Measurements from ENCODE around the gene CLIC6.

The CLIC6 gene

DNA sequence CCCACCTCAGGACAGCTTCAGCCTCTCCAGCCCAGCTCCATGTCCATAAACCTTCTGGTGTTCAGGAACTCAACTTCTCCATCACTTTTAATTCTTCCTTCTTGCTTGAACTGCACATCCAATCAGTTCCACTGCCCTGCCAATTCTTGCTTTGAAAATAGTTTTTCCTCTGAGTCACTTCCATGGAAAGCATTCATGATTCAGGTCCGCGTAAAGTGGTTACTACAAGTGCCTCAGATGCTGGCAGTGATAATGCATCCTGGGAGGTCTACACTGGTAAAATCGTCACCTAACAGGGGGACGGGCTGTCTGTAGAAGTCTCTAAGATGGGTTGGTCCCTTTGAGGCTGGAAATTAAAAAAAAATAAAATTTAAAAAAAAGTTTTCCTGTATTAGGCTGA is 27.9 kb upstream of the CLIC6 start:
- DNase-seq (ENCODE audit: low read depth) = peak; percentile 43
- TF ChIP-seq CTCF (conservative IDR thresholded peaks at IDR 0.05; ENCODE audit: low read depth, low read length) = no peak
- H3K4me3 ChIP-seq (ENCODE audit: low read length) = no peak overlapping the region

GRCh38 chr21:34642211-34643075 is 26.4 kb upstream of the CLIC6 start:
- no peak for DNase-seq (ENCODE audit: low read depth)
- TF ChIP-seq CTCF (conservative IDR thresholded peaks at IDR 0.05; ENCODE audit: low read depth, low read length) = no peak
- no peak overlapping the region for H3K4me3 ChIP-seq (ENCODE audit: low read length)

DNA sequence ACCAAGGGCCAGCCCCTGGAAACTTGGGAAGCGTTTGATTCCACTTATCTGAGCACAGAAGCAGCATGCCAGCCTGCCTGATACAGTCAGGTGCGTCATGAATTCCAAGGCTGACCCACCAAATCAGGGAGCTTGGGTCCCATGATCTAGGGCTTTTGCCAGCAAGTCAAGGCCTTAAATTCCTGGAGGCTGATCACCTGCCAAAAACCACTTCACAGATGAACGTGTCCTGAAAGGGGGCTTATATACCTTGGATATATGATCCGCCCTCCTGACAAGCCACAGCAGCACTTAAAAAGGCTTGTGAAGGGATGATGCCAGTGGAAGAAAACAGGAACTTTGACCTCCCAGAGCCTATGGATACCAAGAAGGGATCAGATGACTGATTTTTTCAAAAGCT is 24.0 kb upstream of the CLIC6 start:
- DNase-seq (ENCODE audit: low read depth) = peak; percentile 97
- H3K4me3 ChIP-seq (ENCODE audit: low read length) = no peak overlapping the region
- no peak for TF ChIP-seq CTCF (conservative IDR thresholded peaks at IDR 0.05; ENCODE audit: low read depth, low read length)

DNA sequence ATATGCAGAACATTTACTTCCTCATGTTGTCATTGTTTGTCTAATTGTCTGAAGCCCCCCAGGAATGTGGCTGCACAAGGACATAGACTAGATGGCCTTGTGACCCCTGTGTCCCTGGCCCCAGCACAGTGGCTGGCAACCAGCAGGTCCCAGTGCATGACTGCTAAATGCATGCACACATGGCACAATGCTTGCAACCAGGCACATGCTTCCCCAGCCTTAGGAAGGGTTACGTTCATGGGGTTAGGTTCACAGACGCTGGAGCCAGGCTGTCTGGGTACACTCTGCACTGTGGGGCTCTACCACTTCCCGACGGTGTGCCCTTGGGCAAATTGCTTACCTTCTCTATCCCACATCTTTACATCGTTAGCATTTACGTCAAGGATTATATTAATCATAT is 21.2 kb upstream of the CLIC6 start:
- no peak overlapping the region for H3K4me3 ChIP-seq (ENCODE audit: low read length)
- DNase-seq (ENCODE audit: low read depth) = no peak
- no peak for TF ChIP-seq CTCF (conservative IDR thresholded peaks at IDR 0.05; ENCODE audit: low read depth, low read length)

GRCh38 chr21:34648739-34649297 is 20.0 kb upstream of the CLIC6 start:
- no peak for DNase-seq (ENCODE audit: low read depth)
- no peak for TF ChIP-seq CTCF (conservative IDR thresholded peaks at IDR 0.05; ENCODE audit: low read depth, low read length)

GRCh38 chr21:34649400-34649799 is 19.4 kb upstream of the CLIC6 start:
- no peak for TF ChIP-seq CTCF (conservative IDR thresholded peaks at IDR 0.05; ENCODE audit: low read depth, low read length)
- no peak for DNase-seq (ENCODE audit: low read depth)
- no peak overlapping the region for H3K4me3 ChIP-seq (ENCODE audit: low read length)

More at GRCh38 chr21:34648739-34649297, 20.0 kb upstream of the CLIC6 start:
- H3K4me3 ChIP-seq (ENCODE audit: low read length) = no peak overlapping the region

Data from retinal pigment epithelial cell (primary cell).